Measurements from ENCODE around the gene KIF26B. TPM values are rescaled to one million over a fixed set of nuclear protein-coding genes. Genes with fewer than 3 reads are reported as not detected.

Gene KIF26B
- polyA plus RNA-seq, 1 donor (not counting 4 experiments of a cell fraction or from before 2014, with no cell fraction given), result 0.58 TPM

DNA sequence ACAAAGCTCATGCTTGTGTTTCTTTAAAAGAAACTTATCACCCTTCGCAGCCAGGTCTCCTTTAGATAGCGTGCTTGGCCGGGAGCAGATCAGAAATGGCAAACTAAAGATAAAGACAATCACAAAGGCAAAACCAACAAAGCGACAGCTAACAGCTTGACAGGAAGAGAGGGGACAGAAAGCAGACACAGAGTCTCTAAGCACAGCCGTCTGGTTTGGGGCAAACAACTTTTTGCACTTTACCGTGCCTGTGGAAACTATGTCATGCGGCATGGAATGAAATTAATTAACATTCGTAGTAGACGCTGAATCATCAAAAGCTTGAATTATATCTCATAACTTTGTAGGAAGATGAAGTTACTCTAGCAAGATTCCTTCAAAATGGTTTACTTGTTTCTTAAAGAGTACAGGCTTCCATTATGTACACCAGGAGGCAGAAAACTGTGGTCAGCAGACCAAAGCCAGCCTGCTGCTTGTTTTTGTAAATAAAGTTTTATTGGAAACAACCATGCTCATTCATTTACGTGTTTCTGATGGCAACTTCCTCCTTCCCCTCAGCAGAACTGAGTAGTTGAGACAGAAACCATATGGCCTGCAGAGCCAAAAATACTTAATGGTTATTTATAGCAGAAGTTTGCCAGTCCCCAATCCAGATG, 183.2 kb downstream of the KIF26B start:
- no peaks in the 10 kb centered on the region for H3K9me1 ChIP-seq (ENCODE audit: control insufficient read depth, extremely low read depth, insufficient read depth, low read length)
- DNase-seq (ENCODE audit: low read depth, low spot score) (no peak), FAIRE-seq (no peak)
- H3K36me3 ChIP-seq (ENCODE audit: control insufficient read depth in 2 of 2, extremely low read depth in 1 of 2, insufficient read depth in 2 of 2, low read length in 2 of 2), result no peaks in the 10 kb centered on the region
- H3K4me2 ChIP-seq (ENCODE audit: control insufficient read depth, extremely low read depth, insufficient read depth, low read depth, low read length), result no peak overlapping the region
- no peak overlapping the region for H3K27ac ChIP-seq (ENCODE audit: control insufficient read depth, insufficient read depth, low read length)
- dilution Hi-C loops (cut with MboI; ENCODE audit: extremely low pct_ligation_motif_present, low sequenced_read_pairs), result no loop called here
- H3K9ac ChIP-seq (ENCODE audit: control insufficient read depth, extremely low read depth, insufficient read depth, low read length), result no peak overlapping the region
- H3K27me3 ChIP-seq (ENCODE audit: control insufficient read depth, extremely low read depth, insufficient read depth, low read length), result no peaks in the 10 kb centered on the region
- no peaks in the 10 kb centered on the region for H3K79me2 ChIP-seq (ENCODE audit: control insufficient read depth, insufficient read depth, low read length)
- H4K20me1 ChIP-seq (ENCODE audit: control insufficient read depth, extremely low read depth, insufficient read depth, low read length), result no peaks in the 10 kb centered on the region
- H2AFZ ChIP-seq (ENCODE audit: control insufficient read depth, low read length), result no peak overlapping the region
- H3K9me3 ChIP-seq (ENCODE audit: control insufficient read depth, low read depth, low read length), result no peaks in the 10 kb centered on the region
- no peak for TF ChIP-seq EZH2 (IDR thresholded peaks at IDR 0.05; ENCODE audit: low read length)
- TF ChIP-seq, protein P1, sequence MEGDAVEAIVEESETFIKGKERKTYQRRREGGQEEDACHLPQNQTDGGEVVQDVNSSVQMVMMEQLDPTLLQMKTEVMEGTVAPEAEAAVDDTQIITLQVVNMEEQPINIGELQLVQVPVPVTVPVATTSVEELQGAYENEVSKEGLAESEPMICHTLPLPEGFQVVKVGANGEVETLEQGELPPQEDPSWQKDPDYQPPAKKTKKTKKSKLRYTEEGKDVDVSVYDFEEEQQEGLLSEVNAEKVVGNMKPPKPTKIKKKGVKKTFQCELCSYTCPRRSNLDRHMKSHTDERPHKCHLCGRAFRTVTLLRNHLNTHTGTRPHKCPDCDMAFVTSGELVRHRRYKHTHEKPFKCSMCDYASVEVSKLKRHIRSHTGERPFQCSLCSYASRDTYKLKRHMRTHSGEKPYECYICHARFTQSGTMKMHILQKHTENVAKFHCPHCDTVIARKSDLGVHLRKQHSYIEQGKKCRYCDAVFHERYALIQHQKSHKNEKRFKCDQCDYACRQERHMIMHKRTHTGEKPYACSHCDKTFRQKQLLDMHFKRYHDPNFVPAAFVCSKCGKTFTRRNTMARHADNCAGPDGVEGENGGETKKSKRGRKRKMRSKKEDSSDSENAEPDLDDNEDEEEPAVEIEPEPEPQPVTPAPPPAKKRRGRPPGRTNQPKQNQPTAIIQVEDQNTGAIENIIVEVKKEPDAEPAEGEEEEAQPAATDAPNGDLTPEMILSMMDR (optimal IDR thresholded peaks at IDR 0.05 in 1 of 3, IDR thresholded peaks at IDR 0.05 in 1 of 3, conservative IDR thresholded peaks at IDR 0.05 in 1 of 3; ENCODE audit: extremely low read depth in 1 of 3, insufficient read depth in 2 of 3, low read length in 3 of 3), result no peak
- H3K4me3 ChIP-seq (ENCODE audit: control insufficient read depth in 2 of 3, extremely low read depth in 1 of 3, insufficient read depth in 2 of 3, low read depth in 1 of 3, low read length in 3 of 3), result no peak overlapping the region
- peaks cover 8% of the 10 kb centered on the region for H3K4me1 ChIP-seq (ENCODE audit: control insufficient read depth, extremely low read depth, insufficient read depth, low read length)

DNA sequence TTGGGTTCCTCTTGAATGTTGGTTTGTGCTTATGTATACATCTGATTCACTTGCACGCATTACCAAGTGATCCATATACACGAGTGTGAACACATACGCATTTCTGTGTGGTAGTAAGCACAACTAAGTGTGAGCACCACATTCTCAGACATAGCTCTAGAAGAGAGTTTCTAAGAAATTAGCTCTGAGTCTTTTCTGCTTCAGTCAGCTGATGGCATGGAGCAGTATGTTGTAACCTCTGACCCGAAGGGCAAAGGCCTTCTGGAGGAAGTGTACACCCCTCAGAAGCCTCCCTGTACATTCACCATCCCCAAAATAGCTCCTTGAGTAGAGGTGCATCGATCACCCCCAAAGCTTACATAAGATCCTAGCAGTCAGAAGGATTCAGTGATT, 183.7 kb downstream of the KIF26B start:
- no peak for FAIRE-seq
- dilution Hi-C loops (cut with MboI; ENCODE audit: extremely low pct_ligation_motif_present, low sequenced_read_pairs), result no loop called here
- no peak overlapping the region for H3K9ac ChIP-seq (ENCODE audit: control insufficient read depth, extremely low read depth, insufficient read depth, low read length)

More for the DNA sequence above, 183.7 kb downstream of the KIF26B start:
- Histone ChIP-seq H3K4me2 (ENCODE audit: control insufficient read depth, extremely low read depth, insufficient read depth, low read depth, low read length) (no peak overlapping the region), H3K36me3 (ENCODE audit: control insufficient read depth in 2 of 2, extremely low read depth in 1 of 2, insufficient read depth in 2 of 2, low read length in 2 of 2) (no peaks in the 10 kb centered on the region), H4K20me1 (ENCODE audit: control insufficient read depth, extremely low read depth, insufficient read depth, low read length) (no peaks in the 10 kb centered on the region), H3K9me3 (ENCODE audit: control insufficient read depth, low read depth, low read length) (no peaks in the 10 kb centered on the region), H2AFZ (ENCODE audit: control insufficient read depth, low read length) (no peak overlapping the region), H3K27ac (ENCODE audit: control insufficient read depth, insufficient read depth, low read length) (no peak overlapping the region), H3K4me3 (ENCODE audit: control insufficient read depth in 2 of 3, extremely low read depth in 1 of 3, insufficient read depth in 2 of 3, low read depth in 1 of 3, low read length in 3 of 3) (no peak overlapping the region), H3K9me1 (ENCODE audit: control insufficient read depth, extremely low read depth, insufficient read depth, low read length) (no peaks in the 10 kb centered on the region), H3K27me3 (ENCODE audit: control insufficient read depth, extremely low read depth, insufficient read depth, low read length) (no peaks in the 10 kb centered on the region), H3K79me2 (ENCODE audit: control insufficient read depth, insufficient read depth, low read length) (no peaks in the 10 kb centered on the region), H3K4me1 (ENCODE audit: control insufficient read depth, extremely low read depth, insufficient read depth, low read length) (peaks cover 8% of the 10 kb centered on the region)
- TF ChIP-seq, protein P1 (optimal IDR thresholded peaks at IDR 0.05 in 1 of 3, IDR thresholded peaks at IDR 0.05 in 1 of 3, conservative IDR thresholded peaks at IDR 0.05 in 1 of 3; ENCODE audit: extremely low read depth in 1 of 3, insufficient read depth in 2 of 3, low read length in 3 of 3), result no peak
- TF ChIP-seq EZH2 (IDR thresholded peaks at IDR 0.05; ENCODE audit: low read length), result no peak
- DNase-seq (ENCODE audit: low read depth, low spot score), result no peak
